ENCODE data around the gene SLC30A10.

GRCh38 chr1:219967361-219967760 lies 39.0 kb upstream of the SLC30A10 start:
- TF ChIP-seq EZH2 (IDR thresholded peaks at IDR 0.05) (no peak), POLR2AphosphoS5 (IDR thresholded peaks at IDR 0.05; ENCODE audit: borderline replicate concordance, low read depth, low read length) (no peak)
